CD4-positive, alpha-beta T cell treated with Interferon alpha-2 for 1 hour (primary cell): ENCODE data around the gene FHAD1.
"Not testable (repeated sequence)": the region's sequence is repeated elsewhere in the genome, so short reads cannot be mapped to it uniquely, and the experiment has no call there.

Experiments
- DNase-seq, 2 donors: peaks; one replicate each; pipeline ENCODE4 v3.0.0-alpha.2; 2020 to 2022

Gene FHAD1

GRCh38 chr1:15424146-15424667, 177.2 kb downstream of the FHAD1 start:
- no peak for DNase-seq

- DNase-seq: no peak
Observed at GRCh38 chr1:15424981-15425380, 178.0 kb downstream of the FHAD1 start.

- no peak for DNase-seq
Observed at GRCh38 chr1:15425521-15425920, 178.5 kb downstream of the FHAD1 start.

GRCh38 chr1:15425958-15426357, 178.9 kb downstream of the FHAD1 start:
- DNase-seq: no peak

- no peak for DNase-seq
Observed at GRCh38 chr1:15426492-15427279, 179.7 kb downstream of the FHAD1 start.

GRCh38 chr1:15427280-15427666, 180.2 kb downstream of the FHAD1 start:
- DNase-seq: no peak

- DNase-seq: not testable (repeated sequence)
Observed at GRCh38 chr1:15428252-15428651, 181.2 kb downstream of the FHAD1 start.

GRCh38 chr1:15428815-15429435, 181.9 kb downstream of the FHAD1 start:
- no peak for DNase-seq

- peak in 1 of 2 donors; percentile 38 for DNase-seq
Observed at GRCh38 chr1:15429701-15430149, 182.7 kb downstream of the FHAD1 start.

GRCh38 chr1:15430787-15431570, 184.0 kb downstream of the FHAD1 start:
- DNase-seq: peak; percentile 67 to 77

GRCh38 chr1:15431571-15431948, 184.5 kb downstream of the FHAD1 start:
- no peak for DNase-seq

- DNase-seq: no peak
Observed at GRCh38 chr1:15432324-15432723, 185.3 kb downstream of the FHAD1 start.

GRCh38 chr1:15433471-15433870, 186.4 kb downstream of the FHAD1 start:
- no peak for DNase-seq

- DNase-seq: not testable (repeated sequence)
Observed at GRCh38 chr1:15434739-15435138, 187.7 kb downstream of the FHAD1 start.

- DNase-seq: no peak
Observed at GRCh38 chr1:15435239-15436077, 188.4 kb downstream of the FHAD1 start.

GRCh38 chr1:15436881-15437442, 189.9 kb downstream of the FHAD1 start:
- no peak for DNase-seq

GRCh38 chr1:15439325-15439724, 192.3 kb downstream of the FHAD1 start:
- no peak for DNase-seq

GRCh38 chr1:15440357-15440756, 193.3 kb downstream of the FHAD1 start:
- no peak for DNase-seq

- no peak for DNase-seq
Observed at GRCh38 chr1:15441247-15441646, 194.2 kb downstream of the FHAD1 start.

- DNase-seq: no peak
Observed at GRCh38 chr1:15442119-15442518, 195.1 kb downstream of the FHAD1 start.

- no peak for DNase-seq
Observed at GRCh38 chr1:15442759-15443158, 195.7 kb downstream of the FHAD1 start.

- DNase-seq: no peak
Observed at GRCh38 chr1:15443281-15443680, 196.3 kb downstream of the FHAD1 start.
